ENCODE results near the gene JAGN1. TPM values are rescaled to one million over a fixed set of nuclear protein-coding genes. Genes with fewer than 3 reads are reported as not detected.

JAGN1 gene
- total and polyA plus RNA-seq, 2 of the 8 experiments (the other 6 are each of a cell fraction or from before 2014, with no cell fraction given), result 26.9 to 51.6 TPM

GRCh38 chr3:9934235-9934621 is 43.8 kb downstream of the JAGN1 start:
- no peak overlapping the region for H3K27ac ChIP-seq (ENCODE audit: low read depth, low read length)
- WGBS, 2 experiments (ENCODE audit: extremely low coverage in 1 of 2, insufficient coverage in 1 of 2, insufficient read length in 1 of 2, insufficient replicate concordance in 2 of 2, low coverage in 1 of 2, low lambda C conversion rate in 2 of 2, missing lambda C conversion rate in 1 of 2), result 51% methylated on average over 11 of the region's 11 CpGs; no CpG with 5 or more reads in 1 of the 2 experiments
- peak overlapping the region; percentile 75 for H2BK5ac ChIP-seq (ENCODE audit: low read depth, low read length)
- H3K4me2 ChIP-seq (ENCODE audit: insufficient read depth in 1 of 2, low read depth in 2 of 2, low read length in 2 of 2), result peak overlapping the region; percentile 77 to 90
- no peak overlapping the region for H2AK5ac ChIP-seq (ENCODE audit: low read depth, low read length)
- H3K9me3 ChIP-seq (ENCODE audit: insufficient read depth in 2 of 2, low read depth in 1 of 2, low read length in 1 of 2), result no peaks in the 10 kb centered on the region
- H3K9ac ChIP-seq (replicated peaks in 1 of 4; ENCODE audit: extremely low read depth in 1 of 4, low read depth in 3 of 4, low read length in 3 of 4), result peak overlapping the region in 3 of 4 experiments; percentile 69 to 82 (median 78); a peak in 4 of 7 replicates
- peaks cover 0 to 10% (median 5%) of the 10 kb centered on the region in 4 experiments; a peak in 6 of 7 replicates for H3K4me1 ChIP-seq (replicated peaks in 1 of 4; ENCODE audit: control insufficient read depth in 3 of 4, insufficient read depth in 4 of 4, low read length in 3 of 4)
- H2BK120ac ChIP-seq (replicated peaks; ENCODE audit: low read depth, low read length), result no peak overlapping the region
- no peaks in the 10 kb centered on the region for H3K79me1 ChIP-seq (ENCODE audit: low read depth, low read length)
- TF ChIP-seq CTCF (IDR thresholded peaks at IDR 0.05; ENCODE audit: control extremely low read depth in 1 of 3, insufficient read depth in 1 of 3, low read depth in 1 of 3, low read length in 3 of 3) (peak in 1 of 3 experiments; percentile 18; a peak in 1 of 4 replicates), NANOG (IDR thresholded peaks at IDR 0.05; ENCODE audit: insufficient read depth, low read depth, low read length, poor library complexity, severe bottlenecking) (no peak)
- FAIRE-seq (no peak), DNase-seq (ENCODE audit: low read depth in 1 of 2, low spot score in 2 of 2) (no peak)
- H3K18ac ChIP-seq (ENCODE audit: extremely low read depth, low read length), result peak overlapping the region; percentile 32; the same call in 1 of the 2 replicates
- 0 out of 2 replicates have a peak overlapping the region, but pooled peaks have one; percentile 79 for H2AFZ ChIP-seq (ENCODE audit: low read length)
- peaks cover 0 to 3% (median 0%) of the 10 kb centered on the region in 4 experiments; a peak in 1 of 7 replicates for H3K27me3 ChIP-seq (replicated peaks in 1 of 4; ENCODE audit: control insufficient read depth in 3 of 4, extremely low read depth in 1 of 4, insufficient read depth in 3 of 4, low read length in 3 of 4)
- H4K5ac ChIP-seq (ENCODE audit: insufficient read length, low read depth, low read length), result no peak overlapping the region
- no peak overlapping the region for H3K14ac ChIP-seq (ENCODE audit: insufficient read length)
- no peak overlapping the region for H4K91ac ChIP-seq (replicated peaks; ENCODE audit: insufficient read length, low read length)
- no peaks in the 10 kb centered on the region for H4K20me1 ChIP-seq (replicated peaks in 1 of 2; ENCODE audit: control insufficient read depth in 1 of 2, insufficient read depth in 2 of 2, low read length in 2 of 2)
- H3K4me3 ChIP-seq (ENCODE audit: extremely low read depth in 1 of 4, insufficient read depth in 2 of 4, low read depth in 3 of 4, low read length in 4 of 4), result peak overlapping the region; percentile 62 to 78 (median 68); a peak in 7 of 8 replicates
- H3K4ac ChIP-seq (replicated peaks; ENCODE audit: insufficient read length, low read depth, low read length), result no peak overlapping the region
- ChIA-PET CTCF (ENCODE audit: partially characterized antibody) (interaction anchor here (0.7 to 7.5 kb wide), 12 partner anchors 8 to 93 kb away, joined by 3 to 86 read pairs (median 4); partner anchors contain the start of genes EMC3, IL17RC and PRRT3), POLR2A (ENCODE audit: partially characterized antibody) (interaction anchor here (0.5 to 5.9 kb wide), 9 partner anchors 8 to 90 kb away, joined by 3 to 43 read pairs (median 4); partner anchors contain the start of gene RPUSD3)
- no peak overlapping the region for H3K23ac ChIP-seq (ENCODE audit: insufficient read length)
- no peaks in the 10 kb centered on the region for H3K79me2 ChIP-seq (ENCODE audit: control insufficient read depth in 1 of 2, insufficient read depth in 2 of 2, low read length in 2 of 2)
- H2BK15ac ChIP-seq (ENCODE audit: low read length), result no peak overlapping the region
- no peak overlapping the region; the same call in 1 of the 2 replicates for H2BK12ac ChIP-seq (ENCODE audit: low read depth, low read length)
- peaks cover 13% of the 10 kb centered on the region; the same call in 1 of the 2 replicates for H3K23me2 ChIP-seq (ENCODE audit: low read depth, low read length)
- H3K36me3 ChIP-seq (ENCODE audit: control insufficient read depth in 2 of 4, insufficient read depth in 4 of 4, low read length in 3 of 4), result no peaks in the 10 kb centered on the region
- H4K8ac ChIP-seq (ENCODE audit: extremely low read depth, insufficient read depth, low read length), result no peak overlapping the region; the same call in none of the 2 replicates
- H2BK20ac ChIP-seq (ENCODE audit: low read length), result no peak overlapping the region
- peak overlapping the region; percentile 14 for H3K56ac ChIP-seq (replicated peaks; ENCODE audit: insufficient read length, low read depth, low read length)
